OCI-LY7 (cell line): ENCODE measurements around the gene CD300A. TPM values are rescaled to one million over a fixed set of nuclear protein-coding genes. Genes with fewer than 3 reads are reported as not detected.
"Not testable (repeated sequence)": the region's sequence is repeated elsewhere in the genome, so short reads cannot be mapped to it uniquely, and the experiment has no call there.

ENCODE experiments used
- BruUV-seq: library from RNA; stranded (reverse); fragments of 400-500 nt; replicated peaks from 2 replicates; lab custom pipeline; 2021; lab: Mats Ljungman, UMichigan
- CTCF ChIA-PET: fragments of 300-600 bp; sonication (Branson Sonifier 250); formaldehyde crosslinking; loops from one replicate; lab custom pipeline; 2022; ENCODE audit warnings: antibody characterized with exemption; ENCODE audit not compliant: unreplicated experiment; lab: Charles Lee
- POLR2A ChIA-PET: fragments of 300-600 bp; sonication (Branson Sonifier 250); formaldehyde crosslinking; loops from one replicate; lab custom pipeline; 2022; ENCODE audit warnings: antibody characterized with exemption; lab: Charles Lee
- DNase-seq: peaks from one replicate; pipeline ENCODE4 v3.0.0-alpha.2; 2015; ENCODE audit warnings: low spot score
- H2AFZ ChIP-seq: fragments of 200-600 bp; sonication (generic), shearing (Covaris generic); 2 replicates; pipeline ENCODE4 v1.6.1; 2014; ENCODE audit warnings: mild to moderate bottlenecking, antibody characterized with exemption, low read length, moderate library complexity
- H3K27ac ChIP-seq: fragments of 200-600 bp; sonication (generic); 2 replicates; pipeline ENCODE4 v1.5.1; 2014; ENCODE audit warnings: mixed run types, low read depth, mild to moderate bottlenecking, moderate library complexity, low read length, inconsistent platforms; ENCODE audit not compliant: poor library complexity, severe bottlenecking
- H3K36me3 ChIP-seq: fragments of 200-600 bp; sonication (generic); 2 replicates; pipeline ENCODE4 v1.6.1; 2014; ENCODE audit warnings: mild to moderate bottlenecking, antibody characterized with exemption, low read length, moderate library complexity, mixed read lengths; ENCODE audit not compliant: insufficient read depth
- H3K4me1 ChIP-seq: fragments of 200-600 bp; sonication (generic); 2 replicates; pipeline ENCODE4 v1.5.1; 2014; ENCODE audit warnings: mild to moderate bottlenecking, low read length; ENCODE audit not compliant: insufficient read depth, poor library complexity, severe bottlenecking
- H3K4me2 ChIP-seq: fragments of 200-600 bp; sonication (generic); 2 replicates; pipeline ENCODE4 v1.6.1; 2014; ENCODE audit warnings: mild to moderate bottlenecking, low read length
- H3K4me3 ChIP-seq: fragments of 200-600 bp; sonication (generic); 2 replicates; pipeline ENCODE4 v1.5.1; 2014; ENCODE audit warnings: mild to moderate bottlenecking, low read depth, low read length; ENCODE audit not compliant: poor library complexity, severe bottlenecking
- H3K79me2 ChIP-seq: fragments of 200-600 bp; sonication (generic); 2 replicates; pipeline ENCODE4 v1.6.1; 2016; ENCODE audit warnings: low read depth, mild to moderate bottlenecking, low read length, moderate library complexity, mixed read lengths; ENCODE audit not compliant: insufficient read depth
- H3K9me2 ChIP-seq: fragments of 200-600 bp; sonication (generic); 2 replicates; pipeline ENCODE4 v1.6.1; 2016; ENCODE audit warnings: mild to moderate bottlenecking, low read length, mixed read lengths; ENCODE audit not compliant: insufficient read depth
- H3K9me3 ChIP-seq: fragments of 200-600 bp; sonication (generic); 2 replicates; pipeline ENCODE4 v1.6.1; 2014; ENCODE audit warnings: mild to moderate bottlenecking, mixed run types, low read length, mixed read lengths
- H4K20me1 ChIP-seq: fragments of 200-600 bp; sonication (generic); 2 replicates; pipeline ENCODE4 v1.6.1; 2014; ENCODE audit warnings: mild to moderate bottlenecking, antibody characterized with exemption, low read length, moderate library complexity, mixed read lengths; ENCODE audit not compliant: insufficient read depth
- CTCF ChIP-seq: fragments of 200-600 bp; sonication (generic); conservative IDR thresholded peaks from 2 replicates; pipeline ENCODE4 v1.5.1; 2014; ENCODE audit warnings: mild to moderate bottlenecking, antibody characterized with exemption, low read length, moderate library complexity, mixed read lengths
- EZH2phosphoT487 ChIP-seq: fragments of 200-600 bp; sonication (generic); IDR thresholded peaks from 2 replicates; pipeline ENCODE4 v1.6.1; 2018; ENCODE audit warnings: low read depth, borderline replicate concordance, mild to moderate bottlenecking, mixed run types, antibody characterized with exemption, low read length, moderate library complexity, mixed read lengths
- intact Hi-C: fragments of 100-400 bp; cut with micrococcal nuclease; formaldehyde crosslinking; loops from one replicate; pipeline ENCODE4 v1.10.0; 2022; ENCODE audit not compliant: unreplicated experiment
- total RNA-seq, 2 experiments: library from RNA; depleted of rRNA in 1 of 2; stranded (reverse); fragments of >200 nt in 1 of 2; shearing (Covaris generic) in 1 of 2; gene quantifications; 2 replicates each; pipeline ENCODE4 v1.2.3, GENCODE V29; 2014 to 2022

Gene CD300A
- total RNA-seq, 2 experiments from 2014 or later, result 3.5 to 6.7 TPM

- Histone ChIP-seq H3K36me3 (no peaks in the 10 kb centered on the region), H3K27ac (no peak overlapping the region)
Measured at GRCh38 chr17:74484066-74484465, 17.6 kb downstream of the CD300A start.

GRCh38 chr17:74485022-74485743 is 18.7 kb downstream of the CD300A start:
- POLR2A ChIA-PET, result interaction anchor here (1.7 kb wide), 1 partner anchor 16 kb away, joined by 4 read pairs; no protein-coding TSS in a partner anchor
- DNase-seq, result no peak
- Histone ChIP-seq H4K20me1 (no peaks in the 10 kb centered on the region), H3K9me3 (no peaks in the 10 kb centered on the region), H3K27ac (no peak overlapping the region), H3K4me1 (no peaks in the 10 kb centered on the region), H2AFZ (no peak overlapping the region), H3K4me3 (no peak overlapping the region), H3K79me2 (no peaks in the 10 kb centered on the region), H3K36me3 (no peaks in the 10 kb centered on the region), H3K4me2 (no peak overlapping the region), H3K9me2 (no peaks in the 10 kb centered on the region)
- intact Hi-C loops, result no loop called here
- BruUV-seq, result no TSS peak
- CTCF ChIA-PET, result no interaction called here
- TF ChIP-seq EZH2phosphoT487 (no peak), CTCF (no peak)

More at GRCh38 chr17:74484066-74484465, 17.6 kb downstream of the CD300A start:
- ChIA-PET POLR2A (interaction anchor here (0.6 to 1.7 kb wide), 2 partner anchors 15 to 561 kb away, joined by 4 to 5 read pairs; no protein-coding TSS in a partner anchor), CTCF (no interaction called here)
- no peaks in the 10 kb centered on the region for H4K20me1 ChIP-seq
- H3K4me1 ChIP-seq, result peaks cover 6% of the 10 kb centered on the region
- H3K79me2 ChIP-seq, result no peaks in the 10 kb centered on the region
- no peak for TF ChIP-seq EZH2phosphoT487
- no peak for TF ChIP-seq CTCF
- no peak overlapping the region for H2AFZ ChIP-seq
- H3K9me3 ChIP-seq, result no peaks in the 10 kb centered on the region
- no peaks in the 10 kb centered on the region for H3K9me2 ChIP-seq
- H3K4me2 ChIP-seq, result no peak overlapping the region
- no peak overlapping the region for H3K4me3 ChIP-seq
- no peak for DNase-seq
- intact Hi-C loops, result no loop called here
- no TSS peak for BruUV-seq

- Histone ChIP-seq H3K4me2 (no peak overlapping the region), H3K9me2 (no peaks in the 10 kb centered on the region), H3K4me3 (no peak overlapping the region), H3K4me1 (no peaks in the 10 kb centered on the region), H2AFZ (no peak overlapping the region), H4K20me1 (no peaks in the 10 kb centered on the region), H3K36me3 (no peaks in the 10 kb centered on the region), H3K79me2 (no peaks in the 10 kb centered on the region), H3K27ac (no peak overlapping the region), H3K9me3 (no peaks in the 10 kb centered on the region)
- DNase-seq, result no peak
- TF ChIP-seq CTCF (no peak), EZH2phosphoT487 (no peak)
- intact Hi-C loops, result no loop called here
- ChIA-PET POLR2A (no interaction called here), CTCF (no interaction called here)
- BruUV-seq, result no TSS peak
Measured at GRCh38 chr17:74485841-74486240, 19.4 kb downstream of the CD300A start.

DNA sequence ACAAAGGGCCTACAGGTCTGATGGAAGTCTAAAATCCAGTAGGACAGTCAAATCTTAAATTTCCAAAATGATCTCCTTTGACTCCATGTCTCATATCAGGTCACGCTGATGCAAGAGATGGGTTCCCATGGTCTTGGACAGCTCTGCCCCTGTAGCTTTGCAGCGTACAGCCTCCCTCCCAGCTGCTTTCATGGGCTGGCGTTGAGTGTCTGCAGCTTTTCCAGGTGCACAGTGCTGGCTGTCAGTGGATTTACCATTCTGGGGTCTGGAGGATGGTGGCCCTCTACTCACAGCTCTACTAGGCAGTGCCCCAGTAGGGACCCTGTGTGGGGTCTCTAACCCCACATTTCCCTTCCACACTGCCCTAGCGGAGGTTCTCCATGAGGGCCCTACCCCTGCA is 21.8 kb downstream of the CD300A start:
- intact Hi-C loops, H3K36me3 ChIP-seq, H3K4me1 ChIP-seq, H3K4me3 ChIP-seq, H3K9me2 ChIP-seq, H3K79me2 ChIP-seq, H4K20me1 ChIP-seq, DNase-seq, CTCF ChIA-PET, H3K9me3 ChIP-seq, BruUV-seq, H3K4me2 ChIP-seq, H2AFZ ChIP-seq, H3K27ac ChIP-seq: not testable (repeated sequence)
- POLR2A ChIA-PET, result interaction anchor here (0.6 to 0.7 kb wide), 2 partner anchors 34 to 209 kb away, joined by 3 read pairs; no protein-coding TSS in a partner anchor
